Right ventricle myocardium inferior (tissue), 1 donor: ENCODE data around the gene PLEKHM3. TPM values are rescaled to one million over a fixed set of nuclear protein-coding genes. Genes with fewer than 3 reads are reported as not detected.
A peak's percentile ranks its signal among the peaks of the same experiment; 100 is the strongest.

Experiments
- ATAC-seq: fragments of 200-7000 bp; cut with Tn5 transposase; one replicate; pipeline ENCODE4 v1.9.1; 2020; ENCODE audit warnings: mild to moderate bottlenecking, moderate library complexity
- DNase-seq: peaks from one replicate; pipeline ENCODE4 v3.0.0; 2021; ENCODE audit errors: missing footprints
- intact Hi-C: fragments of 100-400 bp; cut with DNase I; formaldehyde crosslinking; loops from one replicate; pipeline ENCODE4 v1.11.0; 2022
- total RNA-seq: library from RNA; stranded (reverse); fragmentation: NEBNext Ultra II Directional; extraction: Animal tissue kit (Norgen Biotek cat#: 25700); gene quantifications from one replicate; pipeline ENCODE4 v1.2.1, GENCODE V29; 2021
- donor health status: DM: no; HTN: yes; CAD: no; lungs with severe emphysema.

PLEKHM3 gene
- total RNA-seq, 1 donor from 2014 or later = 13.6 TPM

DNA sequence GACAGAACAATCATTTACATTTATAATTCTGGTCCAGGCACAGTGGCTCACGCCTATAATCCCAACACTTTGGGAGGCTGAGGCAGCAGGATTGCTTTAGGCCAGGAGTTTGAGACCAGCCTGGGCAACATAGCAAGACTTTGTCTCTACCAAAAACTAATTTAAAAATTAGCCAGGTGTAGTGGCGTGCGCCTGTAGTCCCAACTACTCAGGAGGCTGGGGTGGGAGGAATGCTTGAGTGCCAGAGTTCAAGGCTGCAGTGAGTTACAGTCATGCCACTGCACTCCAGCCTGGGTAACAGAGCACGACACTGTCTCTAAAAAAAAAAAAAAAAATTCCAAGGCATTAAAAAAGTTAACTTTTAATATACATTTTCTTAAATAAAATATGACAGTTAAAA, 88.1 kb downstream of the PLEKHM3 start:
- DNase-seq (no peak), ATAC-seq (no peak)
- intact Hi-C loops = loop anchor here (5.0 kb wide), 1 partner anchor 100 kb away; no protein-coding TSS in a partner anchor

DNA sequence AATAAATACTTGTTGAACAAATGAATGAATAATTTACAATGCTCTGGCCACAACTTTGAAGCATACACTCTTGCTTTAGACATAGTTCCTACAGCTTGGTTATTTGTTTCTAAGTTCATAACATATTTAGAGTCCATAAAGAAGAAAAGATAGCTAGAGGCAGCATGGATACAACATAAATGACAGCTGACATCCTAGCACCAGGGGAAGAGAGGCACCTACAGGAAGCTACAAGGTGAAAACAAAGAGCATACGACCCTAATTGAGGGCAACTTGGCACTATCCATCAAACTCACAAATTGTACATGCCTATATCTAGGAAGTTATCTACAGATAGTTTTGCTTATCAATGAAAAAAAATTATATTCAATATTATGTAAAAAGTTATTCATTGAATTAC, 88.9 kb downstream of the PLEKHM3 start:
- intact Hi-C loops = loop anchor here (5.0 kb wide), 1 partner anchor 99 kb away; no protein-coding TSS in a partner anchor
- ATAC-seq (no peak), DNase-seq (no peak)

DNA sequence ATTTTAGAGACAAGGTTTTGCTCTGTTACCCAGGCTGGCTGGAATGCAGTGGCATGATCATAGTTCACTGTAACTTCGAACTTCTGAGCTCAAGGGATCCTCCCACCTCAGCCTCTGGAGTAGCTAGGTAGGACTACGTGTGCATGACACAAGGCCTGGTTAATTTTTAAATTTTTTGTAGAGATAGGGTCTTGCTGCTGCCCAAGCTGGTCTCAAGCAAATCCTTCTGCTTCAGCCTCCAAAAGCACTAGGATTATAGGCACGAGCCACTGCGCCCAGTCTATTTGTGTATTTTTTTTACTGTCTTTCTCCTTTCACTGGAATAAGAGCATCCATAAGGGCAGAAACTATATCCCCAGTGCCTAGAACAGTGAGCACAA, 89.3 kb downstream of the PLEKHM3 start:
- DNase-seq (no peak), ATAC-seq (no peak)
- intact Hi-C loops = loop anchor here (5.0 kb wide), 1 partner anchor 99 kb away; no protein-coding TSS in a partner anchor

DNA sequence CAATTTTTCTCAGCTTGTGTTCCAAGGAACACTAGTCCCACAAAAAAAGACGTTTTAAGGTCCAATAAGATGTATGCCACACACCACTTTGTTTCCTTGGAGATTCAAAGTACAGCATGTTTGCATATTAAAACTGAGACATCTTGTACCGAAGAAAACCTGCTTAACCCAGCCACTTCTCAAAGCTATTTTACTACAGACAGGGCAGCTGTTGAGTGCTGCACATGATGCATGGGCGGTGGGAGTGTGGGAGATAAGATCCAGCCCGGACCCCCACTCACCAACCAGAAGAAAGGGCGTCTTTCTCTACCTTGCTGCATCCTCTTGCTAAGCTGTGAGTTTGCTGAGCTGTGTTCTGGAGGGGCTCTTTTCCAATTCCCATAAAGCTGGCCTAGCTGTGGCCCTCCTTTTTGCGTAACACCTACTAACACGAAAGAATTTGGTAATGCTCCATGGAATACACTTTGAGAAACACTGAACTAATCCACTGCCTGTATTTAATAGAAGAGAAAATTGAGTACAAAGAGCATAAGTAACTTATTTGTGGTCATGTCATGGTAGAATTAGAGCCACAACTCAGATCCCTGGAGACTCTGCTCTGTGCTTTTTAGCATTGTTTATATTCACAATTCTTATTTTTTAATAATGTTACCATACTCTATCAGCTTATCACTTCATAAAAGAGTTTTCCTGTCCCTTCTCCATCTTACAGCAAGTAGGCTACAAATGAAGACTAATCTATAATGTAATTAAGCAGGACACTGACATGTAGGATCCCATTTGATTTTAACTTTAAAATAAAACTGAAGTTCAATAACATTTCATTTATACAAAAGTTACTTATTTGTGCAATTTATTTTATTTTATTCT, 90.0 kb downstream of the PLEKHM3 start:
- no peak for ATAC-seq
- DNase-seq = no peak
- intact Hi-C loops = loop anchor here (5.0 kb wide), 1 partner anchor 98 kb away; no protein-coding TSS in a partner anchor

DNA sequence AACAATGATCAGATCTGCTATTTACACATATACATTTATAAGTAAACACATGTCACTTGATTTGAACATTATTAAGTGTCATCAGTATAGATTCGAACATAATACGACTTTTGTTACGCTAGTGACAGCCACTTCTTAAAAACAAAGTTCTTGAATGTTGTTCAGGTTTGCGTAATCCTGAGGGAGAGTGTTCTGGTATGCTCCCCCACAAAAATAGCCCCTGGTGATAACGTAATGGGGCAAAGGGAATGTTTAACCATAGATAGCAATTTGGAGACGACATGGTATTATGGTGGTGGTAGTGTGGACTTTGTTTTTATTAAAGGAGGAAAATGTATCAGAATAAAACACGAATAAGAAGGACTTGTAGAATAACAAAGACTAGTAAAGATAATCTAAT, 90.6 kb downstream of the PLEKHM3 start:
- intact Hi-C loops = loop anchor here (5.0 kb wide), 1 partner anchor 97 kb away; no protein-coding TSS in a partner anchor
- no peak for DNase-seq
- peak; percentile 53 for ATAC-seq

DNA sequence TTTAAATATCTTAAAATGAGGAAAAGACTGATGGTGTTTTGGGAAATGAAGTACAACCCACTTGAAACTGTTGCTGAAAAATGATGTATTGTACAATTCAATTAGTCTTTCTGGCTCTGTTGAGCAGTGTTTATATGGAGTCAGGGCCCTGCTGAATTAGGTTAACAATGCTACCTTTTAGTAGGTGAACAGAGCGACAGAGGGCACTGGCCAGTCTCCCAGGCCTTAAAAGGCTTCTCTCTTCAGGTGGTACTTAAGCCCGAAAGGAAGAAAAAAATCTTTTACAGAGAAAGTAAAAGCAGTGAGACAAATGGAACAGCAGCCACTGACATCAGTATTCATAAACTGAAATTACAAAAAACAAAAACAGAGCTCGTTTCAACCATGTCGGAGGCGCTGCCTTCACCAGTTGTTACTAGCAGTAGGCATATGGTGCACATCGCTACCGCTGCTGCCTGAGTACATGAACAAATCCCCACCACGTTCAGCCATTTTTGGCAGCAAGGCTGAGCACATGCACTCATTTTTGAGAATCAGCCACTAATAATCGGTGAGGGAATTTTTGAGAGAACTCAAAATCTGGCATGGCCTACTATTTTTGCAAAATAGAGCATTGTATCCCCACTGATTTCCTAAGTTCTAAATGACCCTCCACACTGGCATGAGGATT, 91.8 kb downstream of the PLEKHM3 start:
- DNase-seq (no peak), ATAC-seq (peak; percentile 38)
- intact Hi-C loops = no loop called here

DNA sequence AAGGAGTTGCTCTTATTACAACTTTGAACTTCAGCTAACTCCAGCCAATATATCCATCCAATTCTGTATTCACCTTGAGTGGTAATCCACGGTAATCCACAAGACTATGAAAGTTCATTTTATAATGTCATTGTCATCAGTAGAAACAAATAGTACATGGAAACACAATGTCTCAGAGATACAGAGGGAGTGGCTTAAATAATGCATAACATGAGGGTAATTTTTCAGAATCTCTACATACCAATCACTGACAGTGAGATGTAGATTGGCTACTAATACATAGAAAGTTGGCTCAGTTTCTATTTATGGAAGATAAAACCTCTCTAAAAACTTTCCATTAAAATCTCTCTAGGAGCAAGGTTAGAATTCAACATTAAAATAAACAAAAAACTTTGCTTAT, 93.2 kb downstream of the PLEKHM3 start:
- ATAC-seq (no peak), DNase-seq (no peak)
- intact Hi-C loops = no loop called here

DNA sequence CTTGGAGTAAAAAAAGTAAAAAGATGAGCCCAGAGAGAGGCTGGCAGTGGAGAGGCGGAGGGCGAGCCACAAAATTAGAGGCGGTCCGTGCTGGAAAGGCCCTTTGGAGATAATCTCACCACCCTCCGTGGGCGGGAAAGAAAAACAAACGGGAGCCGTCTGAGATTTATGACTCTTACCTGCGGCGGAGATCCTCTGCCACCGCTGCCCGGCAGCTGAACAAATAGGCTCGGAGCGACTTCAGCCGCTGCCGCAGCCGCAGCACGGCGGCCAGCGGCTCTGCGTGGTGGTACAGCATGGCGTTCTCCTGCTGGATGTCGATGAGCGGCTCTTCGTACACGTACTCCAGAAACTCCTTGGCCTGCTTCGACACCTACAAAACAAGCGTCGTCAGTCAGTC, 94.6 kb downstream of the PLEKHM3 start:
- DNase-seq (no peak), ATAC-seq (no peak)
- intact Hi-C loops = no loop called here

DNA sequence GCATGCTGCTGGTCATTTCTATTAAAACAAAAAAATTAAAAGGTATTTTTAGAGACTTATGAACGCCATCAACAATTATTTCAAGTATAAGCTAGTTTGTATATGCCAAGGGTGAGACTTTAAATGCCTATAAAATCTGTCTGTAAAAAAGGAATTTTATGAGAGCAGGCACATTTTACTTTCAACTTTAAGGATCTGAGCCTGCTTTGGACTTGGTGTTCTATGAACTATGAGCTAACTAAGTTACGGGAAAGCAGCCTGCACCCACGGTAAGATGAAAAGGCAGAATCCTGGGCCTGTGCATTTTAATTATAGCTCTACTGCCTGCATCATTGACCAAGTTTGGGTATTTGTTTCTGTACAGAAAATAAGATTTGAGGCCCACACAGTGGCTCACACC, 95.4 kb downstream of the PLEKHM3 start:
- intact Hi-C loops = no loop called here
- DNase-seq (no peak), ATAC-seq (no peak)

DNA sequence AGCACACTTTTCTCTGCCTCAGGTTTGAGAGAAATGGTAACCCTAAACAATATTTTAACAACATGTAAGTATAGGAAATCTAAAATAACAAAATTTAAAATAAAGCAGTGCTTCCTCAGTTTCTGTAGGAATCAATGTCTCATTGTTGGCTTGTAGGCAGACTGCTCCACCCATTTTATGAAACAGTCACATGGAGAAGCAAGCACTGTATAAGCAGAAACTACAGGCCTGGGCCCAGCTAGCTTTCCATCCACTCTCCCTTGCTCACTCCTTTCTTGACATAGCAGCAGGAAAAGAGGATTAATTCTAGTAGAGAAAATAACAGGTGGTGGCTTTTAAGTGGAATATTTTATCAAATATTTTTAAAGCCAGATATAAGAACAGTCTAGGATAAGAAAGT, 97.2 kb downstream of the PLEKHM3 start:
- intact Hi-C loops = no loop called here
- ATAC-seq (no peak), DNase-seq (no peak)

DNA sequence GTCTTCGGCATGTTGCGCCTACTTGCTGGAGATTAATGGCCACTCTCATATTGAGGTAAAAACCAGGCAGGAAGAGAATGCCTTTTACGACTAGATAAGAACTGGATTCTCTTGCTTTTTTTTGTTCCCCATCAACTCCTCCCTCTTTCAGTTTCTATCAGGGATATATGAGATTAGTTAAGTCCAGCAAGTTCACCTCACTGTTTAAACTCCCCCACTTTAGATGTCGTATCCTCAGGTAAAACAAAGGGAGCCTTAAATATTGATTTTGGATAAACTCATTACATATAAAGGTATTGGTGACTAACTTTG, 98.4 kb downstream of the PLEKHM3 start:
- intact Hi-C loops = no loop called here
- DNase-seq (no peak), ATAC-seq (no peak)

DNA sequence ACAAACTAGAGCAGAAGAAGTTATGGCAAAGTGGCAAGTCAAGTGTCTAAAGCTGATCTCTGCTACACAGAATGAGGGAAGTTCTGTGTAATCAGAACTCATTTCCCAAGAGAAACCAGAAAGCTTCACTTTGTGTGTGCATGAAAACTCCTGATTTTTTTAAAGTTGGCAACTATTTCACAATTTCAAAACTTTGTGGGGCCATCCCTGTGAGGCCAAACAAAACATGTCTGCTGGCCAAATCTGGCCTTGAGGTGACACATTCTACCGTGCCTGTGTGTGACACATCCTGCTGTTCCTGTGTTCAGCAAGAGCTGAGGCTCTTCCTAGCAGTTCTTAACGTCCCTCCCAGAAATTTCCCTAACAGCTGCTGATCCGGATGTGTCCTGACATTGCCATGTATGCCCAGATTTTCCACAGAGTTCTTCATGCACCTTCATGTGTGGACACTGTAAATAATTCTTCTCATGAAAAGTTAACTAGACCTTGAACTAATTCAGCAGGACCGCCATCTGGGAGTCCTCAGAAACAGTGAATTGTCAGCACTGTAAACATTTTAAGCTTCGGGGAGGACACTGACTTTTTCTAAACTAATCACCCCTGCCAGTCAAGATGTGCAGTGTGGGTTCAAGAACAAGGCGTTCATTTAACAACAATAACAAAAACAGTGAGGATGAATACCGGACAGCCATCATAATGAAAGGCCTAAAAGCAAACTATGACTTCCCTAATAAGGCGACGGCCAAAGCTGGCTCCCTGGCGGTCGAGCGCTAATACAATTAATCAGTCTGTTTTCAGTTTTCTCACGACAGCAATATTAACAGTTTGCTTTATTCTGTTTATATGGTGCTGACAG, 99.0 kb downstream of the PLEKHM3 start:
- peak; percentile 94 for ATAC-seq
- no peak for DNase-seq
- intact Hi-C loops = no loop called here

DNA sequence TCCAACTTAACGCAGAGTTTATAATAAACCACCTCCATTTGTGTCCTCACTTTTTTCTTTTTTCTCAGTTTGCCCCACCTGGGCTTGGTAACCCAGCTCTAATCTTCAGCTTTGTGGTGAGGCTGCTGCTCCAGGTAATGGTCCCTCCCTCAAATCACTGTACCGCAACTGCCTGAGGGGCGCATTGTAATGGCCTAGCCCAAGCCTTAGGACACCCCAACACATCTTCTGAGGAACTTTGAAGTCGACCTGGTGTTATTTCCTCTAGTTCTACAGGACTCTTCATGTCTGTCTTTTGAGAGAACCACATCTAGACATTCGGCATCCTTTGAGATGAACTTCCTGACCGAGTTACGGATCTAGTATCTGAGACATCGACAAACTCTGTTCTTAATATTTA, 99.7 kb downstream of the PLEKHM3 start:
- DNase-seq = no peak
- no peak for ATAC-seq
- intact Hi-C loops = no loop called here

DNA sequence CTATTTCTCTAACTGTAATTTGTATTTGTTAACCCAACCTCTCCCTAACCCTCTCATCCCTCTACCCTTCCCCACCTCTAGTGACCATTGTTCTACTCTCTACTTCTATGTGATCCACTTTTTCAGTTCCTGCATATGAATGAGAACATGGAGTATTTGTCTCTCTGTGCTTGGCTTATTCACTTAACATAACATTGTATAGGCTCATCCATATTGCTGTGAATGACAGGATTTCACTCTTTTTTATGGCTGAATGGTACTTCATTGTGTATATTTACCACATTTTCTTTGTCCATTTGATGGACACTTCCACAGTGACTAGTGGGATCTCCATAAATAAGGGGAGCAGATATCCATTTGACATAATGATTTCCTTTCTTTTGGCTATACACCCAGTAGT, 103.7 kb downstream of the PLEKHM3 start:
- intact Hi-C loops = no loop called here
- DNase-seq (no peak), ATAC-seq (no peak)

DNA sequence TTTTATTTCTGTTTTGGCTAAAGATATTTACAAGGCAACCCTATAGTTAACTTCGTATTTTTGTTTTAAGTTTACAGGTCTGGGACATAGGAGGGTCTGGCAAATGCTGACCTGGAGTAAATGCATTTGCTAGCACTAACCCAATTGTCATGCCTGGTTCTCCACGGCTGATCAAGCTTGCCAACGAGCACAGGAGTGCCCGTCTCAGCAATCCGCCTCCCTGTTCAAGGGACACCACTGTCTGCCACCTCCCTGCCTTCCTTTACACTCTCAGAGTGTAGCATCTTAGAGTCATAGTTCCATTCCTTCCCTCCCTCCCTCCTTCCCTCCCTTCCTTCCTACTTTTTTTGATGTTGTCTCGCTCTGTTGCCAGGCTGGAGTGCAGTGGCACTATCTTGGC, 104.6 kb downstream of the PLEKHM3 start:
- DNase-seq (no peak), ATAC-seq (no peak)
- intact Hi-C loops = no loop called here

DNA sequence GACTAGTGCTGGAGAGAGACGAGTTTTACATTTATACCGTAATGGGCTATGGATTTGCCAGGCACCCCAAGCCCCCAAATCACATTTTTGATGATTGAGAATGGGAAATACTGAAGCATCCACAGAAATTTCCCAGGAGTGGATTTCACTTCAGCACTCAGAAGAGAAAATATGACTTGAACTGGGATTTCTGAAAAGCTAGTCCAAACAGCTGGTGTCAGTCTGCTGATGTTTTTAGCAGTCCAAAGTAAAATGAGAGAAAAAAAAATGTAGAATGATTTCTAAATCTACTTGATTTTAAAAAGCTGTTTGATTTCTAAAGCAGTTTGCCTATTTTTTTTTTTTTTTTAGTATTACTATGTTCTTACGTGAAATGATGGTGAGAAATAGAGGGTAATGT, 105.0 kb downstream of the PLEKHM3 start:
- DNase-seq (no peak), ATAC-seq (no peak)
- intact Hi-C loops = no loop called here

DNA sequence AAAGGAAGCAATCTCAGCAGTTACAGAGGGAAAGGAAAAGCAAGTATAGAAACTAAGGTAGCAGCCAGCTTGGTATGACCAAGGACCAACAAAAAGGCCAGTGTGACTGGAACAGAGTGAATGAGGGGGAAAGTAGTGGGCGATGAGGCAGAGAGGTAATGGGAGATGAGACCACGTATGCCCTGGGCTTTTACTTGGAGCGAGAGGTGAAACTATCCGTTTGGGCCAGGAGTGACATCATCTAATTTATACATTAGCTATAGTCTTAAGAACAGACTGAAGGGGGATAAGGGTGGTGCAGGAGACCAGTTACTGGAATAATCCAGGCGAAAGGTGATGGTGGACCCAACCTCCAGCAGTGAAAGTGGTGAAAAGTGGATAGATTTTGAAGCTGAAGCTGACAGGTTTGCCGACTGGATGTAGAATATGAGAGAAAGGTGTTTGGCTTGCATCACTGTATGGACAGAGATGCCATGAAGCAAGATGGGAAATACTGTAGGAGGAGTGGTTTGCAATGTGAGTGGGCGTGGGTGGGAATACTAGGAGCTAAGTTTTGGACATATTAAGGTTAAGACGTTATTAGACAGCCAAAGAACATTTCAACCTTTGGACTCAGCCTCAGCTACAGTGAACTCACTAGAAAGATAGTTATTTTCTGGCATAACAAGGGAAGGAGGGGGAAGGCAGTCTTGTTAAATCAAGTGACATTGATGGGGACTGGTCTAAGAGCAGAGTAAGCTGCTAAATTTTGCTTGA, 106.0 kb downstream of the PLEKHM3 start:
- intact Hi-C loops = no loop called here
- no peak for ATAC-seq

DNA sequence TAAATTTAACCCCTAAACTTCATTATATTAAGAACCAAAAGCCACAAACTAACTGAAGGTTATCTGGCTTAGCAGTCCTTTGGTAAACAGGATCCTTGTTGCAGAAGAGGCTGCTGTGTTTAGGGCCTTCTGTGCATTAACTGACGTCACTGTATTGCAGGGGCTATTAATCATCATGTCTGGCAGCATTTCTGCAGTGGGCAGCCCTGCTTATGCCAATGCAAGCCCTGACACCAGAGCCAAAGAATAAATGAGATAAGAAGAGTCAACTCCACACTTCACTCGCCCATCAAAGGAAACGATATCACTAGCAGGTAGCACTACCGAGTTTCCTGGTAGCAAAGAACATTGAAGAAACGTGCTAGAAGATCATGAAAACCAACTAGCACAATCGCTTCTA, 110.6 kb downstream of the PLEKHM3 start:
- no peak for ATAC-seq
- intact Hi-C loops = no loop called here
- DNase-seq = no peak

More for the DNA sequence above, 106.0 kb downstream of the PLEKHM3 start:
- DNase-seq = no peak
